Limb (tissue), 2 donors: ENCODE measurements around the gene CHRDL1.
"Not testable (repeated sequence)": the region's sequence is repeated elsewhere in the genome, so short reads cannot be mapped to it uniquely, and the experiment has no call there.

Experiments used
- DNase-seq, 2 donors: peaks; one replicate each; pipeline ENCODE4 v3.0.0-alpha.2; 2016; ENCODE audit errors: extremely low spot score in 2 of 2

CHRDL1 gene

DNA sequence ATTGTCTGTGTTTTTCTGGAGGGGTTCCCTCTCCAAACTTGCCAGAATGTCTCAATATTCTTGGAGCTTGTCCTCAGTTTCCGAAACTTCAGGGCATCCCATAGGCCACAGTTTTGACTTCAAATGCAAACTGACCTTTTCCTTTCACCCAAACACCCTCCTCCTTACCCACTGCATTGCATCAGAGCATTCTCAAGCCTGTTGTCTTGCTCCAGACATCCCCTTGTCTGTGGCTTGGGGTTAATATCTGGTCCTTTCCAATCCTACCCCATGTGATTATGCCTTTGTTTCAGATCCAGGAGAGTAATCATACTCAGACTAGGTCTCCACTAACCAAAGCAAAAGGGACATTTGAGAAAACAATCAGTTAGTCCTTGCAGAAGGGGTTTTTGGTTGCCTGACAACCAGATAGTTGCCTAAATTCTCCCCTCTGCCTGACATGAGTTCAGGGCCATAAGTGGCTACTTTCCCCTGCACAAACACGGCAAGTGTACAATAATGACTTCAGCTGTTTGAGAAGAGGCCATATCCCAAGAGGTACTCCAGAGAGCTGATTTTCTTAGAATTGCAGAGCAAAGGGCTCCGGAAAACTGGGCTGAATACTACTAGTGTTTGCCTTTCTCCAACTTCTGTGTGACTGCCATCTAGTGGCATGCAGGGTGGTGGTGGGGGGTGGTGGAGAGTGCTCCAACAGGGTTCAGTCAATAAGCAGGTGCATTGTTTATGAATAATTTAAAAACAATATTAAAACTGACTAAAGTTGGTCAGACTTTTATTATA lies 130.2 kb downstream of the CHRDL1 start:
- peak in 1 of 2 donors; percentile 36 for DNase-seq

DNA sequence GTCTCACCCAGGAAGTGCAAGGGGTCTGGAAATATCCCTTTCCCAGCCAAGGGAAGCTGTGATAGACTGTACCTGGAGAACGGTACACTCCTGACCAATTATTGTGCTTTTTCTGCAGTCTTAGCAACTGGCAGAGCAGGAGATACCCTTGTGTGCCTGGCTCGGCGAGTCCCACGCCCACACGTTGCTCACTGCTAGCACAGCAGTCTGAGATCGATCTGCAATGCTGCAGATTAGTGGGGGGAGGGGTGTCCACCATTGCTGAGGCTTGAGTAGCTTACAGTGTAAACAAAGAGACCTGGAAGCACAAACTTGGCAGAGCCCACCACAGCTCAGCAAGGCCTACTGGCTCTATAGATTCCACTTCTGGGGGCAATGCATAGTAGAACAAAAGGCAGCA lies 138.5 kb downstream of the CHRDL1 start:
- no peak for DNase-seq

DNA sequence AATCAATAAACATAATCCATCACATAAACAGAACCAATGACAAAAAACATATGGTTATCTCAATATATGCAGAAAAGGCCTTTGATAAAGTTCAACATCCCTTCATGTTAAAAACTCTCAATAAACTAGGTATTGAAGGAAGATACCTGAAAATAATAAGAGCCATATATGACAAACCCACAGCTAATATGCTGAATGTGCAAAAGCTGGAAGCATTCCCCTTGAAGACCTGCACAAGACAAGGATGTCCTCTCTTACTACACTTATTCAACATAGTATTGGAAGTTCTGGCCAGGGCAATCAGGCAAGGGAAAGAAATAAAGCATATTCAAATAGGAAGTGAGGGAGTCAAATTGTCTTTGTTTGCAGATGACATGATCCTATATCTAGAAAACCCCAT lies 141.3 kb downstream of the CHRDL1 start:
- DNase-seq, result not testable (repeated sequence)

DNA sequence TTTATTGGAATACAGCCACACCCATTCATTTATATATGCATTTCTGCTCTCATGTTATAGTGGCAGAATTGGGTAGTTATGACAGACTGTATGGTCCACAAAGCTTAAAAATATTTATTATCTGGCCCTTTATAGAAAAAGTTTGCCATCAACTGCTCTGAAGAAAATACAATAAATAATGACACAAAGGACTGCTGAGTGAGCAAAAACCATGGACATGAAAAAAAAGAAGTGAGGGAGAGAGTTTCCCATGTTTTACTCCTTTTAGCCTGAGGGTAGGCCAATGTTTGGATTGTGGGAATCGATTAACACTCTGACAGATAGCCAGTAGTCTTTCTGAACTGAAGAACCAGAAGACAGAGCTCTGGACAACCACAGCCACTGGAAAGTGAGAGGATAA lies 149.2 kb downstream of the CHRDL1 start:
- DNase-seq, result no peak
